Measurements from ENCODE around the gene PSMB1. TPM values are rescaled to one million over a fixed set of nuclear protein-coding genes. Genes with fewer than 3 reads are reported as not detected.
A peak's percentile ranks its signal among the peaks of the same experiment; 100 is the strongest.

Gene PSMB1
- total RNA-seq, 1 experiment from 2014 or later: 215 TPM

GRCh38 chr6:170523256-170524171 is 29.6 kb downstream of the PSMB1 start (continued):
- TF ChIP-seq ZNF281 (CRISPR knock-in tag; IDR thresholded peaks at IDR 0.05): no peak

GRCh38 chr6:170522565-170523183 is 30.4 kb downstream of the PSMB1 start:
- peaks cover 13% of the 10 kb centered on the region for H3K4me1 Mint-ChIP-seq
- POLR2A ChIA-PET: no interaction called here
- no peak overlapping the region for H3K27ac Mint-ChIP-seq
- CTCF ChIA-PET: interaction anchor here (0.7 to 1.3 kb wide), 4 partner anchors 13 to 692 kb away, joined by 3 read pairs; no protein-coding TSS in a partner anchor
- DNase-seq (ENCODE audit: low spot score): peak; percentile 62
- ATAC-seq: peak; percentile 100
- no peaks in the 10 kb centered on the region for H3K27me3 Mint-ChIP-seq (ENCODE audit: low read depth)
- no peaks in the 10 kb centered on the region for H3K36me3 Mint-ChIP-seq
- TF ChIP-seq ESRRA (CRISPR knock-in tag; IDR thresholded peaks at IDR 0.05; ENCODE audit: borderline replicate concordance) (no peak), ZNF121 (CRISPR knock-in tag; IDR thresholded peaks at IDR 0.05) (no peak), ZNF671 (CRISPR knock-in tag; IDR thresholded peaks at IDR 0.05) (no peak), ZNF317 (CRISPR knock-in tag; IDR thresholded peaks at IDR 0.05; ENCODE audit: borderline replicate concordance, low read depth) (no peak), MXD4 (CRISPR knock-in tag; IDR thresholded peaks at IDR 0.05; ENCODE audit: borderline replicate concordance) (no peak), ZNF512 (CRISPR knock-in tag; IDR thresholded peaks at IDR 0.05; ENCODE audit: borderline replicate concordance) (no peak), CDX4 (CRISPR knock-in tag; IDR thresholded peaks at IDR 0.05; ENCODE audit: borderline replicate concordance) (no peak), USF2 (CRISPR knock-in tag; IDR thresholded peaks at IDR 0.05) (no peak), ZNF281 (CRISPR knock-in tag; IDR thresholded peaks at IDR 0.05) (no peak), OVOL2 (CRISPR knock-in tag; IDR thresholded peaks at IDR 0.05; ENCODE audit: borderline replicate concordance) (no peak), TP53 (CRISPR knock-in tag; IDR thresholded peaks at IDR 0.05) (no peak), GTF2I (CRISPR knock-in tag; conservative IDR thresholded peaks at IDR 0.05) (no peak), TEAD4 (CRISPR knock-in tag; IDR thresholded peaks at IDR 0.05) (no peak), ATF6 (CRISPR knock-in tag; IDR thresholded peaks at IDR 0.05) (no peak), MAX (CRISPR knock-in tag; IDR thresholded peaks at IDR 0.05) (no peak)
- H3K4me3 Mint-ChIP-seq: no peak overlapping the region
- peaks cover 11% of the 10 kb centered on the region; the same call in 1 of the 2 replicates for H3K9me3 Mint-ChIP-seq
